SU-DHL-6 (cell line): ENCODE data around the gene NUP188.

Experiments used
- H2AFZ ChIP-seq: fragments of 200-600 bp; sonication (generic); 2 replicates; pipeline ENCODE4 v1.6.1; 2014; ENCODE audit warnings: low read depth, mild to moderate bottlenecking, moderate library complexity, mixed read lengths, antibody characterized with exemption, low read length; ENCODE audit not compliant: severe bottlenecking
- H3F3A ChIP-seq: fragments of 200-600 bp; shearing (Covaris generic); 2 replicates; pipeline ENCODE4 v1.6.0; 2016; ENCODE audit warnings: antibody characterized with exemption, mild to moderate bottlenecking; ENCODE audit not compliant: insufficient read depth
- H3K27ac ChIP-seq: fragments of 200-600 bp; sonication (generic); 2 replicates; pipeline ENCODE4 v1.5.1; 2016; ENCODE audit warnings: low read depth, mild to moderate bottlenecking, low read length, moderate library complexity, mixed read lengths
- H3K27me3 ChIP-seq: fragments of 200-600 bp; sonication (generic), shearing (Covaris generic); 2 replicates; pipeline ENCODE4 v1.6.0; 2014; ENCODE audit warnings: mild to moderate bottlenecking, low read length
- H3K36me3 ChIP-seq: fragments of 200-600 bp; sonication (generic); 2 replicates; pipeline ENCODE4 v1.6.1; 2014; ENCODE audit warnings: mild to moderate bottlenecking, low read length, mixed read lengths
- H3K4me2 ChIP-seq: fragments of 300-600, 200-600 bp; shearing (Covaris generic), sonication (generic); 2 replicates; pipeline ENCODE4 v1.6.0; 2014; ENCODE audit warnings: low read length, low read depth, mild to moderate bottlenecking; ENCODE audit not compliant: poor library complexity, severe bottlenecking
- H3K4me3 ChIP-seq: fragments of 200-600 bp; sonication (generic); 2 replicates; pipeline ENCODE4 v1.5.1; 2014; ENCODE audit warnings: antibody characterized with exemption, low read length, mild to moderate bottlenecking, mixed read lengths; ENCODE audit not compliant: insufficient read depth, poor library complexity, severe bottlenecking
- H3K79me2 ChIP-seq: fragments of 200-600 bp; sonication (generic); 2 replicates; pipeline ENCODE4 v1.6.1; 2014; ENCODE audit warnings: mild to moderate bottlenecking, low read length, moderate library complexity; ENCODE audit not compliant: insufficient read depth
- H3K9ac ChIP-seq: fragments of 200-600 bp; sonication (generic); 2 replicates; pipeline ENCODE4 v1.7.0; 2014; ENCODE audit warnings: mild to moderate bottlenecking, low read length
- H3K9me2 ChIP-seq: fragments of 200-600 bp; sonication (generic); replicated peaks from 2 replicates; pipeline ENCODE4 v1.6.1; 2014; ENCODE audit warnings: low read length; ENCODE audit not compliant: insufficient read depth
- H3K9me3 ChIP-seq: fragments of 200-600 bp; sonication (generic); 2 replicates; pipeline ENCODE4 v1.6.1; 2014; ENCODE audit warnings: low read length, mixed read lengths; ENCODE audit not compliant: insufficient read depth
- H4K20me1 ChIP-seq: fragments of 200-600 bp; sonication (generic); 2 replicates; pipeline ENCODE4 v1.6.1; 2014; ENCODE audit warnings: low read depth, mild to moderate bottlenecking, antibody characterized with exemption, low read length, moderate library complexity, mixed read lengths
- EZH2phosphoT487 ChIP-seq: fragments of 200-600 bp; sonication (generic), shearing (Covaris generic); conservative IDR thresholded peaks from 2 replicates; pipeline ENCODE4 v1.6.1; 2018; ENCODE audit warnings: mild to moderate bottlenecking, antibody characterized with exemption, low read length, moderate library complexity, mixed read lengths
- TF ChIP-seq, protein P1 (sequence below): fragments of 200-600 bp; sonication (generic); IDR thresholded peaks from one replicate; pipeline ENCODE4 v1.5.1; 2017; ENCODE audit warnings: antibody characterized with exemption, mild to moderate bottlenecking, low read length, moderate library complexity; ENCODE audit not compliant: insufficient read depth, poor library complexity, severe bottlenecking

Gene NUP188

DNA sequence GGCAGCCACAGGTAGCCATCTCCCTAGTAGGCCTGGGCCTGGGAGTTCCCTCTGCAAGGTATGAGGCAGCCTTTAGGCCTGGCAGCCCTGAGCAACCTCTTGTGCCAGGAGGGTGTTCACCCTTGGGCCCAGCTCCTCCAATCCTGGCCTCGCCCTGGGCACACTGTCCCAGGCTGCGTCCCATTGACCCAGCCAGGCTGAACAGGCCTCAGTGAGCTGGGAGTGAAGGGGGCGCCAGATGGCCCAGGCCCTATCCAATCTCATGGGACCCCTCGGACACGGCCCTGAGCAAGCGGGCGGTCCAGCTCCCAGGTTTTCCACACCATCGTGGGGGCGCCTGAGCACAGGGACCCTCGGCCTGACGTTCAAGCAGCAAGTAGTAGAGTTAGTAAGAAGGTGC lies 66.2 kb downstream of the NUP188 start:
- H3K79me2 ChIP-seq: no peaks in the 10 kb centered on the region
- H3K9ac ChIP-seq: no peak overlapping the region
- H3K27ac ChIP-seq: no peak overlapping the region
- H3K4me2 ChIP-seq: no peak overlapping the region
- H3K4me3 ChIP-seq: no peak overlapping the region
- H3K9me3 ChIP-seq: no peaks in the 10 kb centered on the region
- H3F3A ChIP-seq: no peaks in the 10 kb centered on the region
- no peak for TF ChIP-seq EZH2phosphoT487
- H3K9me2 ChIP-seq: no peaks in the 10 kb centered on the region
- H3K36me3 ChIP-seq: no peaks in the 10 kb centered on the region
- no peaks in the 10 kb centered on the region for H4K20me1 ChIP-seq
- H2AFZ ChIP-seq: no peak overlapping the region
- no peaks in the 10 kb centered on the region for H3K27me3 ChIP-seq

DNA sequence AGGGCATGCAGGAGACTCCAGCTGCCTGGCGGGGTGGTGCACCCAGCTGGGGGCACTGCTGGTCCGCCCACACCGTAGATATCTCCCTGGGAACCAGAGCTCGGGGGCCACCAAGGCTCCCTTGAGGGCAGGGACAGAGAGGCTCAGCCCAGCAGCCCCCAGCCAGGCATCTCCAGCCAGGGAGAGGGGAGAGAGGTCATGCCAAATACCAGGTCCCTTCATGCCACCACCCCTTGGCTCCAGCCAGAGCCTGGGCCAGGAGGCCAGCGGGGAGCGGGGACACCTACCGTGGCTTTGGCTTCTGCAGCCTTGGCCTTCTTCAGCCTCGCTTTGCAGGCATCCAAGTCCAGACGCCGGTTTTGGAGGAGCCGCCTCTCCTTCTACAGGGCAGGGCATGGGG lies 66.6 kb downstream of the NUP188 start:
- H4K20me1 ChIP-seq: no peaks in the 10 kb centered on the region

DNA sequence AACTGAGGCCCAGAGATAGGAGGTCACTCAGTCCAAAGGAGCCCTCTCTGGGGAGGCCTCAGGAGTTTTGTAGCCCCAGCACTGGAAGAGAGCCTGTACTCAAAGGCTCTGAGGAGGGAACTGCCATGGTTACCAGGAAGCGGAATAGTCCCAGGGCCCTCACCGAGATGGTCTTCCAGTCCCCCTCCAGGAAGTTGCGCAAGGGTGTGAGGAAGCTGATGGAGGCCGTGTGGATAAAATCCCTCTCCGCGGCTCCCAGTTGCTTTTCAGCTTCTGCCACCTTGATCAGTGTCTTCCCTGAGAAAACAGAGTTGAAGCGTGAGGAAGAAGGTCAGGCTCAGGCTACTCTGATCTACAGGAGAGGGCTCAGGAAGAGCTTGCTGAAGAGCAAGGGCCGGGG lies 67.1 kb downstream of the NUP188 start:
- Histone ChIP-seq H3K4me3 (no peak overlapping the region), H3K27me3 (no peaks in the 10 kb centered on the region), H3K9me3 (no peaks in the 10 kb centered on the region), H3K79me2 (no peaks in the 10 kb centered on the region), H3K9me2 (no peaks in the 10 kb centered on the region), H3F3A (no peaks in the 10 kb centered on the region), H3K4me2 (no peak overlapping the region), H3K36me3 (no peaks in the 10 kb centered on the region), H4K20me1 (no peaks in the 10 kb centered on the region), H3K27ac (no peak overlapping the region), H3K9ac (no peak overlapping the region), H2AFZ (no peak overlapping the region)
- TF ChIP-seq, protein P1, sequence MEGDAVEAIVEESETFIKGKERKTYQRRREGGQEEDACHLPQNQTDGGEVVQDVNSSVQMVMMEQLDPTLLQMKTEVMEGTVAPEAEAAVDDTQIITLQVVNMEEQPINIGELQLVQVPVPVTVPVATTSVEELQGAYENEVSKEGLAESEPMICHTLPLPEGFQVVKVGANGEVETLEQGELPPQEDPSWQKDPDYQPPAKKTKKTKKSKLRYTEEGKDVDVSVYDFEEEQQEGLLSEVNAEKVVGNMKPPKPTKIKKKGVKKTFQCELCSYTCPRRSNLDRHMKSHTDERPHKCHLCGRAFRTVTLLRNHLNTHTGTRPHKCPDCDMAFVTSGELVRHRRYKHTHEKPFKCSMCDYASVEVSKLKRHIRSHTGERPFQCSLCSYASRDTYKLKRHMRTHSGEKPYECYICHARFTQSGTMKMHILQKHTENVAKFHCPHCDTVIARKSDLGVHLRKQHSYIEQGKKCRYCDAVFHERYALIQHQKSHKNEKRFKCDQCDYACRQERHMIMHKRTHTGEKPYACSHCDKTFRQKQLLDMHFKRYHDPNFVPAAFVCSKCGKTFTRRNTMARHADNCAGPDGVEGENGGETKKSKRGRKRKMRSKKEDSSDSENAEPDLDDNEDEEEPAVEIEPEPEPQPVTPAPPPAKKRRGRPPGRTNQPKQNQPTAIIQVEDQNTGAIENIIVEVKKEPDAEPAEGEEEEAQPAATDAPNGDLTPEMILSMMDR: no peak
- TF ChIP-seq EZH2phosphoT487: no peak

More for the DNA sequence above, 66.6 kb downstream of the NUP188 start:
- Histone ChIP-seq H3K36me3 (no peaks in the 10 kb centered on the region), H2AFZ (no peak overlapping the region), H3K9ac (no peak overlapping the region), H3K4me2 (no peak overlapping the region), H3K9me2 (no peaks in the 10 kb centered on the region), H3K79me2 (no peaks in the 10 kb centered on the region), H3K9me3 (no peaks in the 10 kb centered on the region), H3K27me3 (no peaks in the 10 kb centered on the region), H3F3A (no peaks in the 10 kb centered on the region), H3K27ac (no peak overlapping the region), H3K4me3 (no peak overlapping the region)
- TF ChIP-seq EZH2phosphoT487: no peak
- TF ChIP-seq, protein P1: no peak

DNA sequence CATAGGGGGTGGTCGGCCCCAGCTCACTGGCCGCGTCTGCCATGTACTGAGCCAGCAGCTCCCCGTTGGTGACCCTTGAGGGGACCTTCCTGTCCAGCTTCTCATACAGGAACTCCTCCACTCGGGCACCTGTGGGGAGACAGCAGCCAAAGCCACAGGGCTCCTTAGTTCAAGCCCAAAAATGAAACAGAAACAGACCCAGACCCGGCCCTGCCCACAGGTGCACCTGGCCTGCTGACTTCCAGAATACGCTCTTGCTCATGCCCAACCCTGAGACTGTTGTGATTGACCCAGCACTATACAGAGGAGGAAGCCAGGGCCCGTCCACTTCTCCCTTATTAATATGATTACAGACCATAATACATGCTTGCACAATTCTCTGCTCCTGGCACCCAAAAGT lies 73.6 kb downstream of the NUP188 start:
- Histone ChIP-seq H3K36me3 (no peaks in the 10 kb centered on the region), H3K4me3 (no peak overlapping the region), H3F3A (no peaks in the 10 kb centered on the region), H4K20me1 (no peaks in the 10 kb centered on the region), H3K79me2 (peaks cover 33% of the 10 kb centered on the region), H3K4me2 (no peak overlapping the region), H3K9me3 (no peaks in the 10 kb centered on the region), H3K27ac (no peak overlapping the region), H3K9ac (no peak overlapping the region), H3K9me2 (no peaks in the 10 kb centered on the region), H2AFZ (no peak overlapping the region), H3K27me3 (no peaks in the 10 kb centered on the region)
- TF ChIP-seq EZH2phosphoT487: no peak
- TF ChIP-seq, protein P1: no peak
